ENCODE data around the gene PTTG1IP.

GRCh38 chr21:44858291-44858690 is 15.2 kb downstream of the PTTG1IP start:
- TF ChIP-seq CTCF (IDR thresholded peaks at IDR 0.05; ENCODE audit: low read depth, low read length, poor library complexity, severe bottlenecking) (no peak), EZH2phosphoT487 (IDR thresholded peaks at IDR 0.05; ENCODE audit: borderline replicate concordance, low read length) (no peak)
